ENCODE measurements around the gene PDZD4.

The PDZD4 gene

GRCh38 chrX:153791104-153791852 lies 39.1 kb downstream of the PDZD4 start:
- Histone ChIP-seq H4K91ac (ENCODE audit: low read length) (no peak overlapping the region), H3K9ac (ENCODE audit: low read length) (no peak overlapping the region), H3K18ac (ENCODE audit: low read depth in 1 of 2, low read length in 2 of 2) (no peak overlapping the region), H3K14ac (ENCODE audit: low read length in 2 of 2) (no peak overlapping the region), H3K27ac (ENCODE audit: low read length, poor library complexity, severe bottlenecking) (no peak overlapping the region), H2BK120ac (ENCODE audit: low read depth, low read length) (no peak overlapping the region), H2BK12ac (ENCODE audit: low read length in 2 of 2) (no peak overlapping the region), H2BK15ac (ENCODE audit: low read depth, poor library complexity, severe bottlenecking) (no peak overlapping the region), H3K9me3 (ENCODE audit: control insufficient read depth, low read length) (peaks cover 4% of the 10 kb centered on the region), H3K4me1 (ENCODE audit: control insufficient read depth, insufficient read depth, low read depth, low read length) (peaks cover 16% of the 10 kb centered on the region), H2BK5ac (ENCODE audit: low read depth, low read length, poor library complexity, severe bottlenecking) (no peak overlapping the region), H3K4me3 (ENCODE audit: insufficient read depth in 1 of 2, low read depth in 1 of 2, low read length in 2 of 2) (no peak overlapping the region), H3K27me3 (ENCODE audit: control insufficient read depth in 1 of 2, insufficient read depth in 1 of 2, low read length in 2 of 2) (peaks cover 0 to 2% of the 10 kb centered on the region in 2 experiments), H4K8ac (ENCODE audit: low read length) (no peak overlapping the region), H3K4me2 (ENCODE audit: low read length, poor library complexity, severe bottlenecking) (no peak overlapping the region), H3K36me3 (ENCODE audit: control insufficient read depth in 1 of 2, insufficient read depth in 2 of 2, low read depth in 1 of 2, low read length in 2 of 2) (peaks cover 32 to 67% of the 10 kb centered on the region in 2 experiments), H3K79me1 (replicated peaks; ENCODE audit: low read length, poor library complexity, severe bottlenecking) (peaks cover 13% of the 10 kb centered on the region), H3K23ac (ENCODE audit: low read length in 2 of 2) (no peak overlapping the region), H3K4ac (ENCODE audit: low read depth in 1 of 2, low read length in 2 of 2) (no peak overlapping the region), H2AK5ac (ENCODE audit: low read length, severe bottlenecking) (no peak overlapping the region), H2AFZ (ENCODE audit: low read depth, low read length) (no peak overlapping the region)
- DNase-seq = no peak
- WGBS = 91% methylated on average over 17 of the region's 17 CpGs

GRCh38 chrX:153789654-153790053 lies 40.7 kb downstream of the PDZD4 start:
- Histone ChIP-seq H4K91ac (ENCODE audit: low read length) (no peak overlapping the region), H2BK15ac (ENCODE audit: low read depth, poor library complexity, severe bottlenecking) (no peak overlapping the region), H3K9ac (ENCODE audit: low read length) (no peak overlapping the region), H3K4ac (ENCODE audit: low read depth in 1 of 2, low read length in 2 of 2) (no peak overlapping the region), H3K23ac (ENCODE audit: low read length in 2 of 2) (no peak overlapping the region), H3K18ac (ENCODE audit: low read depth in 1 of 2, low read length in 2 of 2) (no peak overlapping the region), H3K27me3 (ENCODE audit: control insufficient read depth in 1 of 2, insufficient read depth in 1 of 2, low read length in 2 of 2) (peaks cover 0 to 2% of the 10 kb centered on the region in 2 experiments), H3K4me2 (ENCODE audit: low read length, poor library complexity, severe bottlenecking) (no peak overlapping the region), H2AFZ (ENCODE audit: low read depth, low read length) (no peak overlapping the region), H2BK5ac (ENCODE audit: low read depth, low read length, poor library complexity, severe bottlenecking) (no peak overlapping the region), H3K14ac (ENCODE audit: low read length in 2 of 2) (no peak overlapping the region), H3K9me3 (ENCODE audit: control insufficient read depth, low read length) (peaks cover 4% of the 10 kb centered on the region), H3K79me1 (replicated peaks; ENCODE audit: low read length, poor library complexity, severe bottlenecking) (peaks cover 13% of the 10 kb centered on the region), H3K4me3 (ENCODE audit: insufficient read depth in 1 of 2, low read depth in 1 of 2, low read length in 2 of 2) (no peak overlapping the region), H3K4me1 (ENCODE audit: control insufficient read depth, insufficient read depth, low read depth, low read length) (peaks cover 7% of the 10 kb centered on the region), H4K8ac (ENCODE audit: low read length) (no peak overlapping the region), H2AK5ac (ENCODE audit: low read length, severe bottlenecking) (no peak overlapping the region), H3K27ac (ENCODE audit: low read length, poor library complexity, severe bottlenecking) (no peak overlapping the region), H3K36me3 (ENCODE audit: control insufficient read depth in 1 of 2, insufficient read depth in 2 of 2, low read depth in 1 of 2, low read length in 2 of 2) (peaks cover 41 to 78% of the 10 kb centered on the region in 2 experiments), H2BK12ac (ENCODE audit: low read length in 2 of 2) (no peak overlapping the region), H2BK120ac (ENCODE audit: low read depth, low read length) (no peak overlapping the region)
- no peak for DNase-seq
- 97% methylated on average over 11 of the region's 12 CpGs for WGBS

GRCh38 chrX:153786669-153787068 lies 43.7 kb downstream of the PDZD4 start:
- 97% methylated on average over 15 of the region's 15 CpGs for WGBS
- no peak overlapping the region for H3K4me2 ChIP-seq (ENCODE audit: low read length, poor library complexity, severe bottlenecking)
- H3K9me3 ChIP-seq (ENCODE audit: control insufficient read depth, low read length) = no peaks in the 10 kb centered on the region
- H3K4me3 ChIP-seq (ENCODE audit: insufficient read depth in 1 of 2, low read depth in 1 of 2, low read length in 2 of 2) = no peak overlapping the region
- H3K4ac ChIP-seq (ENCODE audit: low read depth in 1 of 2, low read length in 2 of 2) = no peak overlapping the region
- H2BK12ac ChIP-seq (ENCODE audit: low read length in 2 of 2) = no peak overlapping the region
- no peak overlapping the region for H2AK5ac ChIP-seq (ENCODE audit: low read length, severe bottlenecking)
- no peak overlapping the region for H2BK15ac ChIP-seq (ENCODE audit: low read depth, poor library complexity, severe bottlenecking)
- H2BK5ac ChIP-seq (ENCODE audit: low read depth, low read length, poor library complexity, severe bottlenecking) = no peak overlapping the region
- peaks cover 37 to 92% of the 10 kb centered on the region in 2 experiments for H3K36me3 ChIP-seq (ENCODE audit: control insufficient read depth in 1 of 2, insufficient read depth in 2 of 2, low read depth in 1 of 2, low read length in 2 of 2)
- no peak overlapping the region for H2AFZ ChIP-seq (ENCODE audit: low read depth, low read length)
- no peak overlapping the region for H3K14ac ChIP-seq (ENCODE audit: low read length in 2 of 2)
- H4K91ac ChIP-seq (ENCODE audit: low read length) = no peak overlapping the region
- H2BK120ac ChIP-seq (ENCODE audit: low read depth, low read length) = no peak overlapping the region
- no peaks in the 10 kb centered on the region for H3K4me1 ChIP-seq (ENCODE audit: control insufficient read depth, insufficient read depth, low read depth, low read length)
- H3K27ac ChIP-seq (ENCODE audit: low read length, poor library complexity, severe bottlenecking) = no peak overlapping the region
- no peak overlapping the region for H3K23ac ChIP-seq (ENCODE audit: low read length in 2 of 2)
- H3K18ac ChIP-seq (ENCODE audit: low read depth in 1 of 2, low read length in 2 of 2) = no peak overlapping the region
- H3K9ac ChIP-seq (ENCODE audit: low read length) = no peak overlapping the region
- H3K27me3 ChIP-seq (ENCODE audit: control insufficient read depth in 1 of 2, insufficient read depth in 1 of 2, low read length in 2 of 2) = peaks cover 0 to 2% of the 10 kb centered on the region in 2 experiments
- peaks cover 13% of the 10 kb centered on the region for H3K79me1 ChIP-seq (replicated peaks; ENCODE audit: low read length, poor library complexity, severe bottlenecking)
- H4K8ac ChIP-seq (ENCODE audit: low read length) = no peak overlapping the region
- no peak for DNase-seq

- Histone ChIP-seq H3K23ac (ENCODE audit: low read length in 2 of 2) (no peak overlapping the region), H3K36me3 (ENCODE audit: control insufficient read depth in 1 of 2, insufficient read depth in 2 of 2, low read depth in 1 of 2, low read length in 2 of 2) (peaks cover 30 to 73% of the 10 kb centered on the region in 2 experiments), H4K91ac (ENCODE audit: low read length) (no peak overlapping the region), H3K9ac (ENCODE audit: low read length) (no peak overlapping the region), H3K18ac (ENCODE audit: low read depth in 1 of 2, low read length in 2 of 2) (no peak overlapping the region), H3K4me3 (ENCODE audit: insufficient read depth in 1 of 2, low read depth in 1 of 2, low read length in 2 of 2) (no peak overlapping the region), H3K27me3 (ENCODE audit: control insufficient read depth in 1 of 2, insufficient read depth in 1 of 2, low read length in 2 of 2) (peaks cover 0 to 8% of the 10 kb centered on the region in 2 experiments), H2BK15ac (ENCODE audit: low read depth, poor library complexity, severe bottlenecking) (no peak overlapping the region), H2BK12ac (ENCODE audit: low read length in 2 of 2) (no peak overlapping the region), H3K79me1 (replicated peaks; ENCODE audit: low read length, poor library complexity, severe bottlenecking) (peaks cover 6% of the 10 kb centered on the region), H3K4me2 (ENCODE audit: low read length, poor library complexity, severe bottlenecking) (no peak overlapping the region), H4K8ac (ENCODE audit: low read length) (no peak overlapping the region), H2BK5ac (ENCODE audit: low read depth, low read length, poor library complexity, severe bottlenecking) (no peak overlapping the region), H2AFZ (ENCODE audit: low read depth, low read length) (no peak overlapping the region), H3K4me1 (ENCODE audit: control insufficient read depth, insufficient read depth, low read depth, low read length) (no peaks in the 10 kb centered on the region), H3K14ac (ENCODE audit: low read length in 2 of 2) (no peak overlapping the region), H2AK5ac (ENCODE audit: low read length, severe bottlenecking) (no peak overlapping the region), H3K9me3 (ENCODE audit: control insufficient read depth, low read length) (no peaks in the 10 kb centered on the region), H2BK120ac (ENCODE audit: low read depth, low read length) (no peak overlapping the region), H3K27ac (ENCODE audit: low read length, poor library complexity, severe bottlenecking) (no peak overlapping the region), H3K4ac (ENCODE audit: low read depth in 1 of 2, low read length in 2 of 2) (no peak overlapping the region)
- WGBS = 95% methylated on average over 21 of the region's 27 CpGs
- no peak for DNase-seq
Observed at GRCh38 chrX:153784325-153784967, 45.9 kb downstream of the PDZD4 start.
